CD4-positive, alpha-beta T cell treated with Interleukin-17A for 1 hour (primary cell): ENCODE measurements around the gene LRIG1.

ENCODE experiments used
- DNase-seq: peaks from one replicate; pipeline ENCODE4 v3.0.0-alpha.2; 2020

Gene LRIG1

GRCh38 chr3:66400411-66401156, 100.2 kb downstream of the LRIG1 start:
- DNase-seq = no peak

- DNase-seq = no peak
Observed at GRCh38 chr3:66399529-66400232, 101.1 kb downstream of the LRIG1 start.

GRCh38 chr3:66398228-66399025, 102.4 kb downstream of the LRIG1 start:
- no peak for DNase-seq

- DNase-seq = no peak
Observed at GRCh38 chr3:66397745-66398144, 103.1 kb downstream of the LRIG1 start.

- no peak for DNase-seq
Observed at GRCh38 chr3:66396888-66397287, 103.9 kb downstream of the LRIG1 start.

- DNase-seq = no peak
Observed at GRCh38 chr3:66396161-66396760, 104.6 kb downstream of the LRIG1 start.

GRCh38 chr3:66395635-66396034, 105.2 kb downstream of the LRIG1 start:
- no peak for DNase-seq

GRCh38 chr3:66394753-66395249, 106.0 kb downstream of the LRIG1 start:
- no peak for DNase-seq

GRCh38 chr3:66394019-66394752, 106.6 kb downstream of the LRIG1 start:
- DNase-seq = peak; percentile 75

GRCh38 chr3:66393333-66394005, 107.4 kb downstream of the LRIG1 start:
- no peak for DNase-seq

GRCh38 chr3:66392966-66393332, 107.9 kb downstream of the LRIG1 start:
- no peak for DNase-seq

- DNase-seq = no peak
Observed at GRCh38 chr3:66392512-66392911, 108.3 kb downstream of the LRIG1 start.

GRCh38 chr3:66390013-66390412, 110.8 kb downstream of the LRIG1 start:
- DNase-seq = no peak

GRCh38 chr3:66386925-66387650, 113.7 kb downstream of the LRIG1 start:
- no peak for DNase-seq

GRCh38 chr3:66386011-66386924, 114.6 kb downstream of the LRIG1 start:
- DNase-seq = no peak

GRCh38 chr3:66385066-66385465, 115.8 kb downstream of the LRIG1 start:
- DNase-seq = no peak

- DNase-seq = no peak
Observed at GRCh38 chr3:66383998-66384745, 116.7 kb downstream of the LRIG1 start.

- no peak for DNase-seq
Observed at GRCh38 chr3:66383023-66383422, 117.8 kb downstream of the LRIG1 start.

- DNase-seq = no peak
Observed at GRCh38 chr3:66382142-66382541, 118.7 kb downstream of the LRIG1 start.
